Hematopoietic multipotent progenitor cell treated with erythropoietin and hydrocortisone succinate and interleukin-3 and kit ligand, for 6 days (in vitro differentiated cells): ENCODE results near the gene CMIP.

Source experiments
- DNase-seq: peaks from one replicate; pipeline ENCODE4 v3.0.0-alpha.2; 2015

Gene CMIP

DNA sequence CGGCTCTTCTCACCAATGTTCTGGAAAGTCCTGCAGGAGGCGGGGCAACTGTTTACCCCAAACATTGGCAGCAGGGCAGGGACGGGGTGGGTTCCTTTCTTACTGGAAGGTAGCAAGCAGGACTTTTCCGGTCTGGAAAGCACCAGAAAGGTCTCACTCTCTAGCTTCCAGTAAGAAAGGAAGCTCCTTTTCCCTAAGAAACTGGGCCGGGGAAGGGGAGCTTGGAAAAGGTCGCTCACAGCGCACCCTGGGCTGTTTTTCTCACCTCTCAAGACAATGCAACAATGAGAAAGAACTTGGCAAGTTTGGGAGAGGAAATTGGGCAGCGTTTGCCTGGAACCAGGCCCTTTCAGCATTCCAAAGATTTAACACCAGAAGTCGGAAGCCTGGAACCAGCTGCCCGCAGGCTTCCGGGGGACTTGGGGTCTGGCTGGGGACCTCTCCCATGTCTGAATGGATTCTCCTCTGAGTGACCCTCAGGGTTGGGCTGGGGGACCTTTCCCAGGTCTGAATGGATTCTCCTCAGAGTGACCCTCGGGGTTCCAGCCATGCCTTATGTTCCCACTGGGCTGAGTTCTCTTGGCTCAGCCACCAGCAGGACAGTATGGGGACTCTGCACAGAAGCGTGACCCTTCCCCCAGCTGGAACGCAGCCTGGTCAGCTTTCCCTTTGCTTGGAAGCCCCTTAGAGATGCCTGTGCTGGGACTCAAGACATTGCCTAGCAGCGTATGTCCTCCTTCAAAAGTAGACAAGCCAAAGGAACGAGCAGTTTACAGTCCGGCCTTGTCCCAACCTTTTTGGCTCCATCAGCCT, 167.9 kb downstream of the CMIP start:
- DNase-seq, result no peak

DNA sequence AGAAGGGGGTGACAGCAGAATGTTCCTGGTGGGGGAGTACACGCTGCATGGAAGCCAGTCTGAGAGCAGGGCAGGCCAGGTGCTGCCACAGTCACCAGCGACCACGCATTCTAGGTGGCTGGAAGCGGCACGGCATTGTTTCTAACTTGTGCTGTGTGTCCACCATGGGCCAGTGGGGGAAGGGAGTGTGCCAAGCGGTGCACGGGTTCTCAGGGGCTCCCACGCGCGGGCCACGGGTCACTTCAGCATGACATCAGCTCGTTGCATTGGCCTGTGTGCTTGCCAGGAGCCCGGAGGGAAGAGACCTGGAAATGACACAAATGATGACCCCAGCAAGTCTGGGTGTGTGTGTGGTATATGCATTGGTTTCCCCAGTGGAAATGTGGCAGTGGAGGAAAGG, 169.6 kb downstream of the CMIP start:
- no peak for DNase-seq

DNA sequence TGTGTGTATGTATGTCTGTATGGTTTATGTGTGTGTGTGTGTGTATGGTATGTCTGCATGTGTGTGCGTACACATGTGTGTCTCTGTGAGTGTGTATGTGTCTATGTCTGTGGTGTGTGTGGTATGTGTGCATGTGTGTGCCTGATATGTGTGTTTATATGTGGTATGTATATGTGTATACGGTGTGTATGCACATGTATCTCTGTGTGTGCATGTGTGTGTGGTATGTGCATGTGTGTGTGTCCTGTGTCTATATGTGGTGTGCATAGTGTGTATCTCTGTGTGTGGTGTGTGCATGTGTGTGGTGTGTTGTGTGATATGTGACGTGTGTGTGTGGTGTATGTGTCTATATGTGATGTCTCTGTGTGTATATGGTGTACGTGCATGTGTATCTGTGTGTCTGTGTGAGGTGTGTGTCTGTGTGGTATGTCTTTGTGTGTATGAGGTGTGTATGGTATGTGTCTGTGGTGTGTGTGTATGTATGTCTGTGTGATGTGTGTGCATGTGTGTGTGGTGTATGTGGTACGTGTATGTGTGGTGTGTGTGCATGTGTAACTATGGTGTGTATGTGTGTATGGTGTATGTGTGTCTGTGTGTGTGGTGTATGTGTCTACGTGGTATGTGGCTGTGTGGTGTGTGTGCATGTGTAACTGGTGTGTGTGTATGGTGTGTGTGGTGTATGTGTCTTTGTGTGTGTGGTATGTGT, 170.2 kb downstream of the CMIP start:
- no peak for DNase-seq

DNA sequence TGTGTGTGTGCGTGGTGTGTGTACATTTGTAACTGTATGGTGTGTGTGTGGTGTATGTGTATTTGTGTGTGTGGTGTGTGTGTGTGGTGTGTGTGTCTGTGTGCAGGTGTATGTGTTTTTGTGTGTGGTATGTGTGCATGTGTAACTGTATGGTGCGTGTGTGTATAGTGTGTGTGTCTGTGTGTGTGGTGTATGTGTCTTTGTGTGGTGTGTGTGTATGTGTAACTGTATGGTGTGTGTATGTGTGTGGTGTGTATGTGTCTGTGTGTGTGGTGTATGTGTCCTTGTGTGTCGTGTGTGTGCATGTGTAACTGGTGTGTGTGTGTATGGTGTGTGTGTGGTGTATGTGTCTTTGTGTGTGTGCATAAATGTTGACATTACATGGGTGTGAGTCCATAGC, 170.8 kb downstream of the CMIP start:
- no peak for DNase-seq

DNA sequence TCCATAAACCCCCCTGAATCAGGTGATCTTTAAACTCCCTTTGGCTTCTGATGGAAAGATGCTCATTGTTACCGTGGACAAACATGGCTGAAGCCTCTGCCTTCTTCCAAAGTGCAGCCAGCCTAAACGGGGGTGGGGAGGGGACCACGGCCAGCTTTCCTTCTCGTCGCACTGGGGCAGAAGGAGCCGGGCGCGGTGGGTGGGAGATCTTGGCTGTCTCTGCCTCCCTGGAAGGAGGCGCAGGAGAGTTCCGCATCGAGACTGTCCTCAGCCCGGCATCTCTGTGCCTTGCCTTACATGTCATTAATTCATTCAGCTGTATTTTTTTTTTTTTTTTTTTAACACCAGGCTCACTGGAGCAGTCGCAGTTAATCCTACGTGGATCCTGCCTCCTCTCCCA, 171.2 kb downstream of the CMIP start:
- no peak for DNase-seq

DNA sequence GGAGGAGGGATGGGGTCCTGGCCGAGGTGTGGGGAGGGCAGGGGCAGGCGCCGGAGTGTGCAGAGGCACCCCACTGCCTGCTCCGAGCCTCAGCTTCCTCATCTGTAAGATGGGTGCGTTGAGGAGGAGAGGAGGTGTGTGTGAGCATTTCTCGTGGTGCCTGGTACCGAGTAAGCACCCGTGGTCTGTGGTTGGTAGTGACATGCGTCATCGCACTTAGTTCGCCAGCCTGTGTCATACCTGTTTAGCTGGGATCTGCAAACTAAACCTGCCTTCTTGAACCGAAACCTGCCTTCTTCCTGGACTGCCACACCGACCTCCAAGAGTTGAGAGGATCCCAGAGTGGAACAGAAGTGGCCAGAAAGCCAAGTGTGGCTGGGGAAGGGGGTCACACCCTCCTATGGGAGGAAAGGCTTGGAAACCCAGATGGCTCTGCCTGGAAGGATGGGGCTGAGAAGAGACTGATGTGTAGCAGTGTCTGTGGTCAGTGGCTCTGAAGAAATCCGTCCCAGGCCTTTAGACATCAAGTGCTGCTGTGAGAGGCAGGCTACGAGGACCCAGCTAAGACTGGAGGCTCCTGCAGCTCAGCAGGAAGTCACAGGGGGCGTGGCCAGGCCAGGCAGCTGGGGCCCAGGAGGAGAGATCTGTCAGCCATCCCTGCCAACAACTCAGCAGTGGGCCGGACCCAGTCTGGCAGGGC, 171.9 kb downstream of the CMIP start:
- peak; percentile 70 for DNase-seq

DNA sequence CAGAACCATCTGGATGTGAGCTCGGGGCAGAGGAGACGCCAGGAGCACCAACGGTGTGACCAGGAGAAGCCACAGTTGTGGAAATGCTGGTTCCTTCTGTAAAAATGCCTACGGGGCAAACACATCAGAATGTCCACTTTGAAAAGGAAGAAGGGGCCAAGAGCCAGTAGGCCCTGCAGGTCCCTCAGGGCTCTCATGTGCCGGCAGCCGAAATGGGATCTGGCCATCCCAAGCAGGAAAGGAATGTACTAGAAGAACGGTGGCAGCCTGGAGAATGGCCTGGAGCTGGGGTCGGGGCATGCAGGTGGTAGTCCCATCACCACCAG, 172.4 kb downstream of the CMIP start:
- DNase-seq, result no peak

DNA sequence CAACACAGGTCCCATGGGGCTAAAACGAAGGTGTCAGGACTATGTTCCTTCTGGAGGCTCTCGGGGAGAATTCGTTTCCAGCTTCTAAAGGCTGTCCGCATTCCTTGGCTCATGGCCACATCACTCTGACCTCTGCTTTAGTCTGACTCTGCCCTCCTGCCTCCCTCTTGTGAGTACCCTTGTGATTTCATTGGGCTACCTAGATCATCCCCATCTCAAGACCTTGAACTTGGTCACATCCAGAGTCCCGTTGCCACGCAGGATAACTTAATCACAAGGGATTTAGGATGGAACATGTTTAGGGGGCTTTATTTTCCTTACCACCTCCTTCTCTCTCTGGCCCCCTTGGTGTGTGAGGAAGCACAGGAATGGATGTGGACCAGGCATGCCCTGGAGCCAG, 173.6 kb downstream of the CMIP start:
- DNase-seq, result no peak

DNA sequence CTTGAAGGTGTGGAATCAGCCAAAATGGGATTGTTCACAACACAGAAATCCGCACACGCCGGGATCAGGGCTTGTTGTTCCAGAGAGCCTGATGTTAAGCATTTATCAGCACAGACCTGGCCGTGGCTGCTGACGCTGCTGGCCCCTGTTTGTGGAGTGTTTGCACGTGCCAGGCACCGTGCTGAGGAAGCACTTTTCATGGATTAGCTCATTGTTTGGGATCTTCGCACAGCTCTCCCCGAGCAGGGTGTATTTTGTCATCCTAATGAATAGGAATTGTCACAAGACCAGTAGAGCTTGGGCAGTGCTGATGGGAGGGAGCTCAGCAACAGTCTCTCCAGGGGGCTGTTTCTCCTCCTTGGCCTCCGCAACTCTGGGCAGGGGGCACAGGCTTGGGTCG, 174.1 kb downstream of the CMIP start:
- DNase-seq, result no peak

DNA sequence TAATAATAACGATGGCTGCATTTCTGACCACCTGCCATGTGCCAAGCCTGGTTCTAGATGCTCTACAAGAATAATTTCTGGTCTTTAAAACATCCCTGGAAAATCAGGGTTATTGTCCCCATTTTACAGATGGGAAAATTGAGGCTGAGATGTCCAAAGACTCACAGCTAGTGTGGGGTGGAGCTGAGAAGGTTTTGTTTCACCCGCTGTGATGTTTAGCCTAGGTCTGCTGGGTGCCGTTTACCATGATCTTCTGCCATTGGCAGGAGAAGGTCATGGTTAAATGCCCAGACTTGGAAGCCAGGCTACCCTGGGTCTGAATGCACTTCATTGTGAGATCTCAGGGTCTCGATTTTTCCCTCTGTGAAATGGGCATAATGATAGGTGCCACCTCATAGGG, 175.4 kb downstream of the CMIP start:
- no peak for DNase-seq

DNA sequence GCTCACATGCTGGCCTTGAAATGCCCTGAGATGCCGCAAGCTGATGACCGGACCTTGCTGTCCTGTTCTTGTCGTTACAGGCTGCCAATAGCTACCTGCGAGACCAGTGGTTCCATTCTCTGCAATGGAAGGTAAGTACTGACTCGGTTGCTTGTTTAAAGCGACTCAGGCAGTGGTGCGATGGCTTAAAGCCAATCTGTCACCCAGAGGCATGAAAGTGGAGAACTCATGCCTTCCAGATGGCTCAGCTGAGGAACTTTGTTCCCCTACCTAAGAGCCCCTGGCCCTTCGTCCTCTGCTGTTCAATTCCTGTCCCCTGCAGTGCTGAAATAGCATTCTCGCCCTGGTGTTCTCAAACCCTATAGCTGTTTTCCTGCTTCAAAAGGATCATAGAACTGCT, 176.2 kb downstream of the CMIP start:
- no peak for DNase-seq

DNA sequence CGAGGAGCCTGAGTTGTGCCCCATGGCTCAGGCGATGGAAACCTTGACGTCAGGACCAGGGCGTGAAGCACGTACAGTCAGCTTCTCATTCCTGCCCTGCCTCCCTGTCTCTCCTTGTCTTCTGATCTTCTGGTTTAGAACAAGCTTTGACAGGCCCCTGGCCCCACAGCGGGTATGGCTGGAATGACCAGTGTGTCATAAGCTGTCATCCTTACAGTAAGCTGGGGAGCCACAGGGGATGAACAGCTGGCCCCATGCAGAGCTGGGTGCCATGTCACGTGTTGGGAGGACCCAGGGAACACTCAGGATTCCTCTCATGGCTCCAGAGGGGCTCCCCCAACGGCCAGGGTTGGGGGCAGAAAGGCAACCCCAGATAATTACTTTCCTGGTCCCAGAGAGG, 176.9 kb downstream of the CMIP start:
- no peak for DNase-seq

DNA sequence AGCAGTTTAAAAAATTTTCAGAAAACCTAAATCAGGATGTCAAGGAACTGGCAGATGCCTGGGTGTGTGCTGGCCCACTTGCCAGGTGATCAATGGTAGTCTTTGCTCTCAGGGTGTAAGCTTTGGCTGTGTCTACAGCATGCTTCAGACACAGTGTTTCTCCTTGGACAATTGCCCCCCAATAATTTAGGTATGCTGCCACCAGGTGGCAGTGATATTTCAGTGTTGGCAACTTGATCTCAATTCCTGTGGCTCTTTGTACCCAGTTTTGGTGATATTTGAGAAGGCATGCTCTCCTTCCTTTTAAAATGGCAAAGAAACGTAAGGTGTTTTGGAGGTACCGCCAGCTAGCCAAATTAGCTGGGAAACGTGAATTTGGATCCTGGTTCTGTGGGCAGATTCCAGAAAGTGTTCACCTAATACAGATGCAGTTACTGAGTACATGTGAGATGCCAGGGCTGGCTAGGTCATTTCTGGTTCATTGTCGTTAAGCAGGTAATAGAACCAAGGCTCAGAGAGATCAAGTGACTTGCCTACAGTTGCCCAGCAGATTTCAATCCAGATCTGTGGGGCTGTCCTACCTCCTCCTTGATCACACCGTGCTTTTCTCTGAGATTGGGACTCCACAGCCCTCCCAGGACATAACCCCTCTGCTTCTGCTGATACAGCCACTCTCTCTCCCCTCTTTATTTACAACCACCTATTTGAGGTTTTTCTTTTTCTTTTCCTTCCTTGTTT, 178.9 kb downstream of the CMIP start:
- peak; percentile 93 for DNase-seq

DNA sequence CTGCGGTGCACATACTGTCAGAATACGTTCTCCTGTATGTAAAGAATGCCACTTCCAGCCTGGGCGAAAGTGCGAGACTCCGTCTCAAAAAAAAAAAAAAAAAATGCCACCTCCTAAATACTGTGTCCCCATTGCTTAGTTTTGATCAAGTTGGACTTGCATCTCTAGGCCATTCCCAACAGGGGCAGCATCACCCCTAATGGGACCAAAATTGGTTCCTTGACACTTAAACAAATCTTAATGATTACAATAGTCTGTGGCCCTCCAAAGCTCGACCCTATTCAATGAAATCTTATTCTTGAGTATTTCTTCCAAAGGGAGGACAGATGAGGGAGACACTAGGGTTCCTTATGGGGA, 179.8 kb downstream of the CMIP start:
- DNase-seq, result peak; percentile 62

DNA sequence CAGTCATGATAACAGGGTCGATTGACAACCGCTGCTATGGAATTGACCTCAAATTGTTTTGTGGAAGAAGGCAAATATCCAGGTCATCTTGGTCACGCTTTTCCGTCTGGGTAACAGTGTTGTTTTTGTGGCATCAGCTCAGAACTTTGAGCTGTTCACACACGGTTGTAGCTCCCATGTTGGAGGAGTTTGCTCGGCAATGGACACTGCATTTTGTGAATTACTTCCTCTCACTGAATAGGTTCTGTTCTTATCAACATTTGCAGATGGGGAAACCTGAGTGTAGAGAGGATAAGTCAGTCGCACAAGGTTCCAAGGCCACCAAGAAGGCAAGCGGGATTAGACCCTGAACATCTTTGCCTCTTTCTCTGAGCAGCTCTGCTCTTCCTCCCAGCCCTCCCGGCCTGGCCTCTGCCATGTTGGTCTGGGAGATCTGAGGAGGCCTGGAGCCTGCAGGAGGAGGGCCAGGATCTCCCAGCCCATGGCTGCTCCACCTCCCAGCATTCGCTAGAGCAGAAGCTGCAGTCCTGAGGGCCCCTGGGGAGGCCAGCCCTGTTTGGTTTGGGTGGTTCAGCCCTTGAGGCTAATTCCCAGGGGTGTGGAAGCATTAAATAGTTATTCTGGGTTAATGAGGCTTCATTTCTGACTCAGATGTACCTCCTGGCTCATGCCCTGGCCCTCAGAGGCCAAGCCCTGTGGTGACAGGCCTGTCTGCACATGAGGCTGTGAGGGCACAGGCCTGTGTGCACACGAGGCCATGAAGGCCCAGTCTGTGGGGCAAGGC, 180.3 kb downstream of the CMIP start:
- DNase-seq, result peak; percentile 94

DNA sequence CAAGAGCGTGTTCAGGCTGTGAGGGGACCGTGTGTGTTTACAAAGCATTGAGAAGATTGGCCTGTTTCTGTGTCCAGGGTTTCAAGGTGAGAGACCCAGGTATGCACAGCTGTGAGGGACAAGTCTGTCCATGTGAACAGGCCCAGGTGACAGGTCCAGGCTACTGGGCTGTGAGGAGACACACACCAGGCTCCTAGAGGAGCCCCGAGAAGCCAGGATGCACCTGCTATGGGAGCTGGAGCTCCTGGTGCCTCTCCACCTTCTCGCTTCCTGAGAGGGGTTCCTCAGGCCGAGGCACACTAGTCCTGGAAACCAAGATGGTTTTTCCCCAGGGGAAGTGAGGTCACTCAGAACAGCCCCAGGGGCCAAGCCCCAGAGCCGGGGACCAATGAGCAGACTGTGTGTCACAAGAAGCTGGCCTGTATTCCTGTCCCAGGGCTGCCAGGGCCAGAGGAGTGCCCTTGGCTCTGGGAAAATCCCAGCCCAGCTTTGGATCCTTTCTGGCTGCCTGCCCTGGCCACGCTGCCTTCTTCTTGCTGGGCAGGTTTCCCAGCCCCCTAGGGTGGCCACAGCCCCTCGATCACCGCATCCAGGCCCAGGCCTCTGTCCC, 181.0 kb downstream of the CMIP start:
- peak; percentile 41 for DNase-seq

DNA sequence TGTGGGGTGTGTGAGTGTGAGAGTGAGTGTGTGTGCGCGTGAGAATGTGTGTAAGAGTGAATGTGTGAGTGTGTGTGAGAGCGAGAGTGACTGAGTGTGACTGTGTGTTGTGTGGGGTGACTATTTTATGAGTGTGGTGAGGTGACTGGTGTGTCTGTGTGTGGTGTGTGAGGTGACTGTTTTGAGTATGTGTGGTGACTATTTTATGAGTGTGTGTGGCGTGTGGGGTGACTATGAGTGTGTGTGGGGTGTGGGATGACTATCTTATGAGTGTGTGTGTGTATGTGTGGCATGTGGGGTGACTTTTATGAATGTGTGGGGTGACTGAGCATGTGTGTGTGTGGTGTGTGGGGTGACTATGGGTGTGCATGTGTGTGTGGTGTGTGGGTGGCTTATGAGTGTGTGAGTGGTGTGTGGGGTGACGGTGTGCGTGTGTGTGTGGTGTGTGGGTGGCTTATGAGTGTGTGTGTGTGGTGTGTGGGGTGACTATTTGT, 181.6 kb downstream of the CMIP start:
- peak; percentile 17 for DNase-seq

DNA sequence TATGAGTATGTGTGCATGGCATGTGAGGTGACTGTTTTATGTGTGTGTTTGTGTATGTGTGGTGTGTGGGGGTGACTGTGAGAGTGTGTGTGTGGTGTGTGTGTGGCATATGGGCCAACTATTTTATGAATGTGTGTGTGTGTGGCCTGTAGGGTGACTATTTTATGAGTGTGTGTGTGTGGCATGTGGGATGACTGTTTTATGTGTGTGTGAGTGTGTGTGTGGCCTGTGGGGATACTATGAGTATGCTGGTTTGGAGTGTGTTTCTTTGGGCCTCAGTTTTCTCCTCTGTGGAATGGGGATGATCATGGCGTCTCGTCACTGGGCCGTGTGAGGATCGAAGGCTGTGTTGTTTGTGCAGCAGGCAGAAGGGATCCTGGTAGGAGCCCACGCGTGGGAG, 182.4 kb downstream of the CMIP start:
- no peak for DNase-seq

DNA sequence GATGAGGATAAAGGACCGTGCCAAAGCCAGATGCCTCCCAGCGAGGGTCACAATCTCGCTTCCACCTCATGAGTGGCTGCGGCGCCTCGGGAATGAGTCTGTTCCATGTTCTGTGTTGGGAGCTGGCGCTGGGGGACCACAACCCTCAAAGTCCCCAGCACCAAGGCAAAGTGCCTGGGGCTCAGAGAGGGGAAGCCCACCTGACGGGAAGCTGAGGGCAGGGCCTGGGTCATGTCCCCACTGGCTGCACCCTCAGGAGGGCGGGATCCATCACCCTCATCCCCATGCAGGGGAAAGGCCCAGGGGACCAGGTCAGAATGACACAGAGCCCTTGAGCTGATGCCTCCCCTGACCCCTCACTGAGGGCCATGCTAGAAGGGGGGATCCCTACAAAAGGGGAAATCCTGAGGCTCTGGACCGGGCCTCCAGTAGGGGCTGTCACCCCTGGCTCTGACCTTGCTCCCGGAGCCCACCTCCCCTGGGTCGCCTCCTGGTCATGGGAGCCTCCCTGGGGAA, 183.2 kb downstream of the CMIP start:
- DNase-seq, result no peak

DNA sequence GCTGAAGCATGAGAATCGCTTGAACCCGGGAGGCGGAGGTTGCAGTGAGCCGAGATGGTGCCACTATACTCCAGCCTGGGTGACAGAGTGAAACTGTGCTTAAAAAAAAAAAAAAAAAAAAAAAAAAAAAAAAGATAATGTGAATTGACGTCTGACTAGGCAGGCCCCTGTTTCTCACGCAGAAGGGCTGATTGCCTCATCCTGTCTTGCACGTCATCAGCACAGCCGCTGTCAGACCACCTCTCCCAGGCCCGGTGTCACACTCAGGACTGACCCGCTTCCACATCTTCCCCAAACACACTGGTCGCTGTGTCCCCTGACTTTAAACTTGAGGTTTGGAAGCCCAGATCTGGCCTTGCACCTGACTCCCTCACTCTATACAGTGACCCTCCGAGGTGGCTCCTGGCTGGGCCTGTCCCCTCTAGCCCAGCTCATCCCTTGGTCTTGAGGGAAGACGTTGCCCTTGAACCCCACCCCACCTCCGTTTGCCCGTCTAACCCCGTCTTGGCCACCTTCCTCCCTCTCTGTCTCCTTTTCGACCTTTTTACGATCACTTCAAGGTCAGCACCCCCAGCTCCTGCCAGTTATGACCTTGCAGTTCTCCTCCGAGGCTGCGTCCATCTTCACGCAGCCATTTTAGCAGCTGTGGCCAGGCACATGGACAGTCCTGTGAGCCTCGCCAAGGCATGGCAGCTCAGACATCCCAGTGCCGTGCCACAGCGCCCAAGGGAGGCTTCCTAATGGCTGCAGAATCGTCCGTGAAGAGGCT, 184.6 kb downstream of the CMIP start:
- no peak for DNase-seq
